GM18861 (cell line): ENCODE data around the gene RAD18.

Experiments used
- ATAC-seq: cut with Tn5 transposase; IDR thresholded peaks from one replicate; pipeline ENCODE4 v1.9.1; 2021; ENCODE audit not compliant: unreplicated experiment

RAD18 gene

GRCh38 chr3:8868996-8869395 is 94.3 kb downstream of the RAD18 start:
- ATAC-seq: no peak

- ATAC-seq: no peak
Observed at GRCh38 chr3:8867646-8868045, 95.6 kb downstream of the RAD18 start.

- ATAC-seq: no peak
Observed at GRCh38 chr3:8865697-8866096, 97.6 kb downstream of the RAD18 start.

- no peak for ATAC-seq
Observed at GRCh38 chr3:8864402-8865350, 98.6 kb downstream of the RAD18 start.

GRCh38 chr3:8863891-8864290 is 99.4 kb downstream of the RAD18 start:
- ATAC-seq: no peak

- no peak for ATAC-seq
Observed at GRCh38 chr3:8857720-8858367, 105.4 kb downstream of the RAD18 start.

GRCh38 chr3:8856721-8857120 is 106.6 kb downstream of the RAD18 start:
- ATAC-seq: no peak

- no peak for ATAC-seq
Observed at GRCh38 chr3:8856071-8856470, 107.2 kb downstream of the RAD18 start.

- ATAC-seq: no peak
Observed at GRCh38 chr3:8854656-8855055, 108.6 kb downstream of the RAD18 start.

- ATAC-seq: no peak
Observed at GRCh38 chr3:8853081-8853480, 110.2 kb downstream of the RAD18 start.

- ATAC-seq: no peak
Observed at GRCh38 chr3:8852511-8852910, 110.8 kb downstream of the RAD18 start.

- ATAC-seq: no peak
Observed at GRCh38 chr3:8851703-8852102, 111.6 kb downstream of the RAD18 start.

GRCh38 chr3:8848696-8849131 is 114.6 kb downstream of the RAD18 start:
- ATAC-seq: no peak

- ATAC-seq: no peak
Observed at GRCh38 chr3:8847317-8847716, 116.0 kb downstream of the RAD18 start.

- no peak for ATAC-seq
Observed at GRCh38 chr3:8846176-8846575, 117.1 kb downstream of the RAD18 start.

- no peak for ATAC-seq
Observed at GRCh38 chr3:8845641-8846040, 117.6 kb downstream of the RAD18 start.

GRCh38 chr3:8843347-8843746 is 119.9 kb downstream of the RAD18 start:
- ATAC-seq: no peak

- ATAC-seq: no peak
Observed at GRCh38 chr3:8842293-8842692, 121.0 kb downstream of the RAD18 start.

- no peak for ATAC-seq
Observed at GRCh38 chr3:8841472-8841871, 121.8 kb downstream of the RAD18 start.

GRCh38 chr3:8840556-8840955 is 122.7 kb downstream of the RAD18 start:
- ATAC-seq: no peak

- no peak for ATAC-seq
Observed at GRCh38 chr3:8839607-8840325, 123.5 kb downstream of the RAD18 start.
